GM23338 (cell line): Measurements from ENCODE around the gene PTPN7. TPM values are rescaled to one million over a fixed set of nuclear protein-coding genes. Genes with fewer than 3 reads are reported as not detected.

Experiments
- ATAC-seq: fragments of 200-7000 bp; cut with Tn5 transposase; 3 replicates; pipeline ENCODE4 v1.9.1; 2020
- DNase-seq: peaks from one replicate; pipeline ENCODE4 v3.0.0-alpha.2; 2015; ENCODE audit warnings: low spot score
- H2AFZ ChIP-seq: fragments of 200-600 bp; sonication (generic); 2 replicates; pipeline ENCODE4 v1.8.0; 2016; ENCODE audit warnings: antibody characterized with exemption, mild to moderate bottlenecking, moderate library complexity
- H3F3A ChIP-seq: fragments of 200-600 bp; sonication (generic); replicated peaks from 2 replicates; pipeline ENCODE4 v1.8.0; 2017; ENCODE audit warnings: antibody characterized with exemption, mixed run types, low read depth
- H3K27ac ChIP-seq: fragments of 200-600 bp; sonication (generic); 2 replicates; pipeline ENCODE4 v1.6.1; 2016; ENCODE audit warnings: low read depth
- H3K27me3 ChIP-seq: fragments of 200-600 bp; sonication (generic); 2 replicates; pipeline ENCODE4 v1.8.0; 2016; ENCODE audit warnings: mild to moderate bottlenecking, mixed run types, moderate library complexity; ENCODE audit not compliant: insufficient read depth
- H3K36me3 ChIP-seq: fragments of 200-600 bp; sonication (generic); 2 replicates; pipeline ENCODE4 v1.8.0; 2016; ENCODE audit warnings: mild to moderate bottlenecking; ENCODE audit not compliant: insufficient read depth
- H3K4me1 ChIP-seq: fragments of 200-600 bp; sonication (generic); 2 replicates; pipeline ENCODE4 v1.8.0; 2016; ENCODE audit warnings: mild to moderate bottlenecking, moderate library complexity; ENCODE audit not compliant: insufficient read depth
- H3K4me2 ChIP-seq: fragments of 200-600 bp; sonication (generic); 2 replicates; pipeline ENCODE4 v1.7.1; 2017; ENCODE audit warnings: mixed run types
- H3K4me3 ChIP-seq: fragments of 200-600 bp; sonication (generic); 2 replicates; pipeline ENCODE4 v1.6.1; 2016; ENCODE audit warnings: mixed run types
- H3K79me2 ChIP-seq: fragments of 200-600 bp; sonication (generic); replicated peaks from 2 replicates; pipeline ENCODE4 v1.8.0; 2017; ENCODE audit warnings: mild to moderate bottlenecking; ENCODE audit not compliant: insufficient read depth
- H3K9me2 ChIP-seq: fragments of 200-600 bp; sonication (generic); 2 replicates; pipeline ENCODE4 v1.8.0; 2017; ENCODE audit not compliant: insufficient read depth
- H4K20me1 ChIP-seq: fragments of 200-600 bp; sonication (generic); replicated peaks from 2 replicates; pipeline ENCODE4 v1.8.0; 2017; ENCODE audit warnings: mild to moderate bottlenecking; ENCODE audit not compliant: insufficient read depth
- H3K27ac Mint-ChIP-seq: 2 replicates; pipeline ENCODE4 v1.8.0; 2020; ENCODE audit warnings: inconsistent platforms, mild to moderate bottlenecking, moderate library complexity, mixed read lengths
- H3K27me3 Mint-ChIP-seq: 3 replicates; pipeline ENCODE4 v1.8.0; 2022; ENCODE audit warnings: low read depth, mild to moderate bottlenecking, moderate library complexity, mixed read lengths, inconsistent platforms; ENCODE audit not compliant: insufficient read depth, poor library complexity
- H3K36me3 Mint-ChIP-seq: 3 replicates; pipeline ENCODE4 v1.8.0; 2021; ENCODE audit warnings: low read depth, mild to moderate bottlenecking, inconsistent platforms, moderate library complexity, mixed read lengths
- H3K4me1 Mint-ChIP-seq: 3 replicates; pipeline ENCODE4 v1.8.0; 2020; ENCODE audit warnings: mild to moderate bottlenecking, inconsistent platforms, mixed read lengths
- H3K4me3 Mint-ChIP-seq: 3 replicates; pipeline ENCODE4 v1.8.0; 2021; ENCODE audit warnings: moderate library complexity, mild to moderate bottlenecking, inconsistent platforms, mixed read lengths
- H3K9me3 Mint-ChIP-seq: 3 replicates; pipeline ENCODE4 v1.8.0; 2020; ENCODE audit warnings: moderate library complexity, mild to moderate bottlenecking, inconsistent platforms, mixed read lengths
- CREB1 ChIP-seq: fragments of 250-450 bp; sonication (Bioruptor Pico); IDR thresholded peaks from 2 replicates; pipeline ENCODE4 v1.5.0; 2020; ENCODE audit warnings: low read depth, mild to moderate bottlenecking, moderate library complexity
- CTCF ChIP-seq, 2 experiments: fragments of 200-600 bp in 1 of 2; sonication (generic) in 1 of 2; conservative IDR thresholded peaks; 2 replicates each; pipeline versions ENCODE4 v1.5.1 to v1.6.1; 2016 to 2017; ENCODE audit warnings: antibody characterized with exemption in 2 of 2, low read depth in 2 of 2, mild to moderate bottlenecking in 2 of 2, moderate library complexity in 1 of 2
- EZH2 ChIP-seq: fragments of 200-600 bp; sonication (generic); IDR thresholded peaks from one replicate; pipeline ENCODE4 v1.8.0; 2017; ENCODE audit warnings: antibody characterized with exemption, mild to moderate bottlenecking, low read depth; ENCODE audit not compliant: unreplicated experiment
- NANOG ChIP-seq: IDR thresholded peaks from 2 replicates; pipeline ENCODE4 v1.6.1; 2016; ENCODE audit warnings: antibody characterized with exemption, borderline replicate concordance
- POLR2AphosphoS5 ChIP-seq: IDR thresholded peaks from 2 replicates; pipeline ENCODE4 v1.6.1; 2016; ENCODE audit warnings: antibody characterized with exemption, low read depth
- ZNF114 ChIP-seq: fragments of 250-450 bp; sonication (Bioruptor Pico); IDR thresholded peaks from 2 replicates; pipeline ENCODE4 v1.5.0; 2020; ENCODE audit warnings: mild to moderate bottlenecking, moderate library complexity
- ZNF462 ChIP-seq: fragments of 250-450 bp; sonication (Bioruptor Pico); IDR thresholded peaks from 2 replicates; pipeline ENCODE4 v1.5.0; 2020; ENCODE audit warnings: mild to moderate bottlenecking, moderate library complexity
- polyA plus RNA-seq: library from polyadenylated mRNA; unstranded; fragments of >200 nt; fragmentation: Nextera tagmentation; extraction: Ambion mirVana; gene quantifications from 2 replicates; pipeline ENCODE4 v1.2.1, GENCODE V29; 2016
- total RNA-seq: library from RNA; depleted of rRNA; stranded (reverse); fragments of >200 nt; shearing (Covaris generic); gene quantifications from 2 replicates; pipeline ENCODE4 v1.2.3, GENCODE V29; 2014

Gene PTPN7
- total and polyA plus RNA-seq, 2 experiments from 2014 or later, result not detected

- TF ChIP-seq ZNF462 (CRISPR knock-in tag) (no peak), CREB1 (CRISPR knock-in tag) (no peak)
Measured at GRCh38 chr1:202124142-202124541, 36.3 kb downstream of the PTPN7 start (continued).

- Mint-ChIP-seq H3K4me3 (no peak overlapping the region), H3K27ac (no peak overlapping the region), H3K4me1 (peaks cover 10% of the 10 kb centered on the region), H3K9me3 (no peaks in the 10 kb centered on the region; the same call in 2 of the 3 replicates), H3K36me3 (no peaks in the 10 kb centered on the region; the same call in 2 of the 3 replicates), H3K27me3 (peaks cover 17% of the 10 kb centered on the region)
- no peaks in the 10 kb centered on the region for H3F3A ChIP-seq
- H4K20me1 ChIP-seq, result no peaks in the 10 kb centered on the region
- H3K27ac ChIP-seq, result no peak overlapping the region
- H3K9me2 ChIP-seq, result no peaks in the 10 kb centered on the region
- DNase-seq (no peak), ATAC-seq (no peak)
- H3K36me3 ChIP-seq, result no peaks in the 10 kb centered on the region
- no peaks in the 10 kb centered on the region for H3K79me2 ChIP-seq
- TF ChIP-seq CTCF (conservative IDR thresholded peaks at IDR 0.05; ENCODE audit: low read depth in 2 of 2) (no peak), ZNF114 (CRISPR knock-in tag) (no peak), EZH2 (no peak), POLR2AphosphoS5 (no peak), NANOG (no peak)
- H3K4me1 ChIP-seq, result no peaks in the 10 kb centered on the region
- H2AFZ ChIP-seq, result peak overlapping the region; percentile 90; the same call in 1 of the 2 replicates
- no peak overlapping the region for H3K4me2 ChIP-seq
- H3K27me3 ChIP-seq, result no peaks in the 10 kb centered on the region
- no peak overlapping the region for H3K4me3 ChIP-seq
Measured at GRCh38 chr1:202123336-202123813, 37.0 kb downstream of the PTPN7 start.
